Hepatocyte (in vitro differentiated cells): ENCODE measurements around the gene AUTS2. TPM values are rescaled to one million over a fixed set of nuclear protein-coding genes. Genes with fewer than 3 reads are reported as not detected.

Experiments used
- DNase-seq: peaks from one replicate; pipeline ENCODE4 v3.0.0-alpha.2; 2016; ENCODE audit warnings: low spot score
- H2AFZ ChIP-seq: fragments of 200-600 bp; sonication (generic); 2 replicates; pipeline ENCODE4 v1.6.0; 2016; ENCODE audit warnings: antibody characterized with exemption, mild to moderate bottlenecking
- H3K27ac ChIP-seq: fragments of 200-600 bp; sonication (generic); 2 replicates; pipeline ENCODE4 v1.5.1; 2016; ENCODE audit warnings: mild to moderate bottlenecking
- H3K27me3 ChIP-seq: fragments of 200-600 bp; sonication (generic); 2 replicates; pipeline ENCODE4 v1.6.1; 2016
- H3K36me3 ChIP-seq: fragments of 200-600 bp; sonication (generic); replicated peaks from 2 replicates; pipeline ENCODE4 v1.5.1; 2016; ENCODE audit warnings: low read depth; ENCODE audit not compliant: insufficient read depth
- H3K4me1 ChIP-seq: fragments of 200-600 bp; sonication (generic); 2 replicates; pipeline ENCODE4 v1.5.1; 2016; ENCODE audit warnings: mild to moderate bottlenecking, moderate library complexity; ENCODE audit not compliant: insufficient read depth
- H3K4me2 ChIP-seq: fragments of 200-600 bp; sonication (generic); 2 replicates; pipeline ENCODE4 v1.6.0; 2016
- H3K4me3 ChIP-seq: fragments of 200-600 bp; sonication (generic); 2 replicates; pipeline ENCODE4 v1.5.1; 2016; ENCODE audit warnings: mild to moderate bottlenecking
- H3K79me2 ChIP-seq: fragments of 200-600 bp; sonication (generic); 2 replicates; pipeline ENCODE4 v1.6.0; 2017; ENCODE audit warnings: mild to moderate bottlenecking
- H3K9me2 ChIP-seq: fragments of 200-600 bp; sonication (generic); replicated peaks from 2 replicates; pipeline ENCODE4 v1.6.0; 2017; ENCODE audit warnings: mild to moderate bottlenecking; ENCODE audit not compliant: insufficient read depth
- H3K9me3 ChIP-seq: fragments of 200-600 bp; sonication (generic); 2 replicates; pipeline ENCODE4 v1.5.1; 2016; ENCODE audit warnings: low read depth, mild to moderate bottlenecking
- H4K20me1 ChIP-seq: fragments of 200-600 bp; sonication (generic); 2 replicates; pipeline ENCODE4 v1.6.0; 2016; ENCODE audit warnings: mild to moderate bottlenecking; ENCODE audit not compliant: insufficient read depth, poor library complexity, severe bottlenecking
- CTCF ChIP-seq: fragments of 200-600 bp; sonication (generic); IDR thresholded peaks from 2 replicates; pipeline ENCODE4 v1.5.1; 2016; ENCODE audit warnings: antibody characterized with exemption, mild to moderate bottlenecking; ENCODE audit not compliant: poor library complexity
- EZH2 ChIP-seq: fragments of 200-600 bp; sonication (generic); IDR thresholded peaks from 2 replicates; pipeline ENCODE4 v1.6.1; 2016; ENCODE audit warnings: antibody characterized with exemption, mild to moderate bottlenecking, borderline replicate concordance
- EZH2phosphoT487 ChIP-seq: fragments of 200-600 bp; sonication (generic); IDR thresholded peaks from one replicate; pipeline ENCODE4 v1.6.1; 2018; ENCODE audit warnings: antibody characterized with exemption, mild to moderate bottlenecking, low read depth, moderate library complexity; ENCODE audit not compliant: unreplicated experiment, severe bottlenecking
- WGBS: methylation state at CpG from one replicate; pipeline ENCODE4 v1.1.6; 2016; ENCODE audit warnings: low lambda C conversion rate; ENCODE audit errors: missing lambda C conversion rate; 5-methylcytosine and 5-hydroxymethylcytosine counted together
- polyA plus RNA-seq: library from polyadenylated mRNA; unstranded; fragments of >200 nt; fragmentation: Nextera tagmentation; extraction: Ambion mirVana; gene quantifications from 2 replicates; pipeline ENCODE4 v1.2.1, GENCODE V29; 2016
- total RNA-seq: library from RNA; depleted of rRNA; stranded (reverse); fragments of >200 nt; gene quantifications from 2 replicates; pipeline ENCODE4 v1.2.3, GENCODE V29; 2014

Gene AUTS2
- total and polyA plus RNA-seq, 2 experiments from 2014 or later, result 34.4 to 40.9 TPM

- WGBS, result 80% methylated on average over 5 of the region's 5 CpGs
- Histone ChIP-seq H3K27me3 (no peaks in the 10 kb centered on the region), H3K79me2 (no peaks in the 10 kb centered on the region), H3K9me2 (no peaks in the 10 kb centered on the region), H3K27ac (no peak overlapping the region), H2AFZ (no peak overlapping the region), H3K9me3 (no peaks in the 10 kb centered on the region), H3K4me2 (no peak overlapping the region), H3K36me3 (no peaks in the 10 kb centered on the region), H3K4me1 (peaks cover 16% of the 10 kb centered on the region), H3K4me3 (no peak overlapping the region), H4K20me1 (no peaks in the 10 kb centered on the region)
- no peak for TF ChIP-seq CTCF
- no peak for TF ChIP-seq EZH2phosphoT487
- no peak for TF ChIP-seq EZH2
- DNase-seq, result no peak
Measured at GRCh38 chr7:70615066-70615606, 1016.9 kb downstream of the AUTS2 start.

- H3K27ac ChIP-seq, result no peak overlapping the region
- H3K4me3 ChIP-seq, result no peak overlapping the region
- H4K20me1 ChIP-seq, result no peaks in the 10 kb centered on the region
- peaks cover 16% of the 10 kb centered on the region for H3K4me1 ChIP-seq
- no peaks in the 10 kb centered on the region for H3K36me3 ChIP-seq
- no peaks in the 10 kb centered on the region for H3K9me2 ChIP-seq
- TF ChIP-seq EZH2phosphoT487, result no peak
- no peak for TF ChIP-seq CTCF
- no peak for TF ChIP-seq EZH2
- 92% methylated on average over 5 of the region's 5 CpGs for WGBS
- no peak for DNase-seq
- H3K9me3 ChIP-seq, result no peaks in the 10 kb centered on the region
- H3K79me2 ChIP-seq, result no peaks in the 10 kb centered on the region
- H3K27me3 ChIP-seq, result no peaks in the 10 kb centered on the region
- no peak overlapping the region for H2AFZ ChIP-seq
- no peak overlapping the region for H3K4me2 ChIP-seq
Measured at GRCh38 chr7:70616211-70616610, 1017.9 kb downstream of the AUTS2 start.

- no peak overlapping the region for H3K4me2 ChIP-seq
- DNase-seq, result no peak
- no peak overlapping the region for H2AFZ ChIP-seq
- WGBS, result 94% methylated on average over 3 of the region's 3 CpGs
- H3K4me1 ChIP-seq, result peaks cover 16% of the 10 kb centered on the region
- H3K9me3 ChIP-seq, result no peaks in the 10 kb centered on the region
- no peaks in the 10 kb centered on the region for H3K9me2 ChIP-seq
- no peak overlapping the region for H3K4me3 ChIP-seq
- no peaks in the 10 kb centered on the region for H4K20me1 ChIP-seq
- no peaks in the 10 kb centered on the region for H3K27me3 ChIP-seq
- TF ChIP-seq EZH2 (no peak), EZH2phosphoT487 (no peak), CTCF (no peak)
- H3K79me2 ChIP-seq, result no peaks in the 10 kb centered on the region
- no peak overlapping the region for H3K27ac ChIP-seq
- no peaks in the 10 kb centered on the region for H3K36me3 ChIP-seq
Measured at GRCh38 chr7:70616821-70617220, 1018.5 kb downstream of the AUTS2 start.

GRCh38 chr7:70618020-70618551, 1019.8 kb downstream of the AUTS2 start:
- Histone ChIP-seq H3K36me3 (no peaks in the 10 kb centered on the region), H3K4me2 (no peak overlapping the region), H3K4me1 (peaks cover 16% of the 10 kb centered on the region), H3K27ac (no peak overlapping the region), H3K9me2 (no peaks in the 10 kb centered on the region), H4K20me1 (no peaks in the 10 kb centered on the region), H3K79me2 (no peaks in the 10 kb centered on the region), H3K9me3 (no peaks in the 10 kb centered on the region), H2AFZ (no peak overlapping the region), H3K27me3 (no peaks in the 10 kb centered on the region), H3K4me3 (no peak overlapping the region)
- DNase-seq, result no peak
- 90% methylated on average over 10 of the region's 10 CpGs for WGBS
- TF ChIP-seq CTCF, result no peak
- no peak for TF ChIP-seq EZH2phosphoT487
- no peak for TF ChIP-seq EZH2
